B cell (primary cell): ENCODE results near the gene SYT13. TPM values are rescaled to one million over a fixed set of nuclear protein-coding genes. Genes with fewer than 3 reads are reported as not detected.

Source experiments
- ATAC-seq: fragments of 200-7000 bp; cut with Tn5 transposase; one replicate; pipeline ENCODE4 v1.10.0; 2021; ENCODE audit warnings: low read depth, mild to moderate bottlenecking, moderate number of reproducible peaks, moderate library complexity
- CTCF ChIA-PET: fragments of 350-600 bp; sonication (Branson Sonifier 250); formaldehyde crosslinking; loops from one replicate; lab custom pipeline; 2021; ENCODE audit warnings: antibody characterized with exemption, inconsistent platforms; lab: Charles Lee
- POLR2A ChIA-PET: fragments of 350-600 bp; sonication (Branson Sonifier 250); formaldehyde crosslinking; loops from one replicate; lab custom pipeline; 2021; ENCODE audit warnings: antibody characterized with exemption; lab: Charles Lee
- DNase-seq: peaks from one replicate; pipeline ENCODE4 v3.0.0; 2013
- H2AFZ ChIP-seq: 2 replicates; pipeline ENCODE4 v1.6.1; 2012; ENCODE audit warnings: mild to moderate bottlenecking, low read depth, low read length; ENCODE audit not compliant: insufficient read depth, poor library complexity, severe bottlenecking
- H3K27ac ChIP-seq, 2 donors: 1 replicate in 1 of 2; 2 replicates in 1 of 2; pipeline ENCODE4 v1.5.1; 2012 to 2013; ENCODE audit warnings: low read length in 2 of 2, mild to moderate bottlenecking in 2 of 2, moderate library complexity in 1 of 2
- H3K27me3 ChIP-seq, 4 experiments: fragments of 200-600 bp in 1 of 4; sonication (generic) in 1 of 4; replicated peaks in 1 of 4; 1 replicate in 2 of 4; 2 replicates in 2 of 4; pipeline versions ENCODE4 v1.6.1 to v1.7.0; 2013 to 2016; ENCODE audit warnings: low read length in 3 of 4, mild to moderate bottlenecking in 2 of 4, mixed read lengths in 1 of 4, moderate library complexity in 1 of 4; ENCODE audit not compliant: insufficient read depth in 4 of 4, control insufficient read depth in 3 of 4; ENCODE audit errors: control extremely low read depth in 1 of 4
- H3K36me3 ChIP-seq, 2 experiments: replicated peaks in 1 of 2; 1 replicate in 1 of 2; 2 replicates in 1 of 2; pipeline versions ENCODE4 v1.6.1 to v1.7.1; 2013; ENCODE audit warnings: low read length in 1 of 2; ENCODE audit not compliant: insufficient read depth in 2 of 2, control insufficient read depth in 1 of 2; ENCODE audit errors: control extremely low read depth in 1 of 2, extremely low read depth in 1 of 2
- H3K4me1 ChIP-seq, 2 donors: fragments of 200-600 bp in 1 of 2; sonication (generic) in 1 of 2; 1 replicate in 1 of 2; 2 replicates in 1 of 2; pipeline versions ENCODE4 v1.5.1 to v1.6.1; 2013 to 2017; ENCODE audit warnings: low read length in 2 of 2; ENCODE audit not compliant: control insufficient read depth in 2 of 2, insufficient read depth in 2 of 2
- H3K4me2 ChIP-seq: replicated peaks from 2 replicates; pipeline ENCODE3; 2012; ENCODE audit warnings: mild to moderate bottlenecking, low read depth, low read length; ENCODE audit not compliant: poor library complexity, severe bottlenecking
- H3K4me3 ChIP-seq, 5 experiments: fragments of 200-600 bp in 1 of 5; sonication (generic) in 1 of 5; 1 replicate in 3 of 5; 2 replicates in 2 of 5; pipeline versions ENCODE4 v1.5.1 to v1.7.0; 2011 to 2016; ENCODE audit warnings: low read length in 4 of 5, mild to moderate bottlenecking in 4 of 5, low read depth in 2 of 5, control low read depth in 1 of 5, moderate library complexity in 1 of 5; ENCODE audit not compliant: insufficient read depth in 1 of 5; ENCODE audit errors: control extremely low read depth in 1 of 5, extremely low read depth in 1 of 5
- H3K79me2 ChIP-seq: fragments of 200-600 bp; sonication (generic); one replicate; pipeline ENCODE4 v1.6.0; 2016; ENCODE audit warnings: low read length; ENCODE audit not compliant: control insufficient read depth, insufficient read depth
- H3K9ac ChIP-seq: fragments of 200-600 bp; sonication (generic); 2 replicates; pipeline ENCODE4 v1.6.1; 2017; ENCODE audit warnings: mild to moderate bottlenecking, low read length, moderate library complexity
- H3K9me3 ChIP-seq, 3 donors: one replicate each; pipeline versions ENCODE4 v1.6.1 to v1.7.1; 2013; ENCODE audit warnings: low read length in 2 of 3; ENCODE audit not compliant: control insufficient read depth in 2 of 3, insufficient read depth in 1 of 3; ENCODE audit errors: control extremely low read depth in 1 of 3
- H4K20me1 ChIP-seq: 2 replicates; pipeline ENCODE4 v1.6.0; 2012; ENCODE audit warnings: mild to moderate bottlenecking, low read length; ENCODE audit not compliant: insufficient read depth, control insufficient read depth, poor library complexity, severe bottlenecking
- H3K27ac Mint-ChIP-seq: one replicate; pipeline ENCODE4 v1.8.0; 2021; ENCODE audit warnings: mixed read lengths
- H3K27me3 Mint-ChIP-seq: one replicate; pipeline ENCODE4 v1.8.0; 2021; ENCODE audit warnings: mixed read lengths
- H3K4me1 Mint-ChIP-seq: one replicate; pipeline ENCODE4 v1.8.0; 2021; ENCODE audit warnings: mixed read lengths
- H3K4me3 Mint-ChIP-seq: one replicate; pipeline ENCODE4 v1.8.0; 2021; ENCODE audit warnings: mixed read lengths
- H3K9me3 Mint-ChIP-seq: one replicate; pipeline ENCODE4 v1.8.0; 2022; ENCODE audit warnings: mixed read lengths; ENCODE audit not compliant: insufficient read depth
- CTCF ChIP-seq: fragments of 200-600 bp; IDR thresholded peaks from one replicate; pipeline ENCODE4 v1.8.0; 2022; ENCODE audit warnings: antibody characterized with exemption, mild to moderate bottlenecking
- EZH2 ChIP-seq: IDR thresholded peaks from 2 replicates; pipeline ENCODE4 v1.6.1; 2012; ENCODE audit warnings: borderline replicate concordance, low read depth, mild to moderate bottlenecking, moderate library complexity, low read length; ENCODE audit not compliant: insufficient read depth, poor library complexity, severe bottlenecking
- WGBS: methylation state at CpG from one replicate; pipeline ENCODE4 v1.1.5; 2013; ENCODE audit warnings: missing lambda C conversion rate; ENCODE audit not compliant: insufficient coverage; 5-methylcytosine and 5-hydroxymethylcytosine counted together
- intact Hi-C: fragments of 100-400 bp; cut with micrococcal nuclease; formaldehyde crosslinking; loops from one replicate; pipeline ENCODE4 v1.10.0; 2022
- polyA plus RNA-seq: library from polyadenylated mRNA; depleted of rRNA; stranded (reverse); fragments of >200 nt; gene quantifications from 2 replicates; pipeline ENCODE4 v1.2.3, GENCODE V29; 2012
- total RNA-seq, 2 donors: library from RNA; stranded (reverse); fragments of 120-200 nt in 1 of 2; gene quantifications; 1 replicate in 1 of 2; 2 replicates in 1 of 2; pipeline versions ENCODE4 v1.2.3 to v1.2.4, GENCODE V29; 2013 to 2022

Gene SYT13
- total and polyA plus RNA-seq, 2 donors (not counting 1 experiment from before 2014, with no cell fraction given), result not detected

GRCh38 chr11:45232341-45233080 is 53.6 kb downstream of the SYT13 start:
- CTCF ChIA-PET, result interaction anchor here (0.6 to 2.8 kb wide), 7 partner anchors 12 to 1719 kb away, joined by 3 to 14 read pairs (median 4); no protein-coding TSS in a partner anchor
- TF ChIP-seq CTCF (no peak), EZH2 (no peak)
- Histone ChIP-seq H3K36me3 (peaks cover 0 to 2% of the 10 kb centered on the region in 2 experiments), H3K27me3 (peaks cover 0 to 3% (median 0%) of the 10 kb centered on the region in 4 experiments), H4K20me1 (no peaks in the 10 kb centered on the region), H3K27ac (no peak overlapping the region), H3K4me1 (no peaks in the 10 kb centered on the region), H3K9ac (no peak overlapping the region), H3K9me3 (peaks cover 0 to 5% (median 0%) of the 10 kb centered on the region in 3 donors), H3K4me2 (no peak overlapping the region), H3K79me2 (no peaks in the 10 kb centered on the region), H3K4me3 (no peak overlapping the region), H2AFZ (no peak overlapping the region)
- POLR2A ChIA-PET, result interaction anchor here (0.6 kb wide), 1 partner anchor 13 kb away, joined by 3 read pairs; no protein-coding TSS in a partner anchor
- intact Hi-C loops, result no loop called here
- Mint-ChIP-seq H3K27ac (no peak overlapping the region), H3K4me3 (no peak overlapping the region), H3K9me3 (no peaks in the 10 kb centered on the region), H3K27me3 (peaks cover 7% of the 10 kb centered on the region), H3K4me1 (no peaks in the 10 kb centered on the region)
- no peak for DNase-seq
- no peak for ATAC-seq
- WGBS, result 79% methylated on average over 3 of the region's 5 CpGs

GRCh38 chr11:45229401-45230020 is 56.6 kb downstream of the SYT13 start:
- Histone ChIP-seq H2AFZ (no peak overlapping the region), H3K4me2 (no peak overlapping the region), H3K79me2 (no peaks in the 10 kb centered on the region), H3K9me3 (peaks cover 0 to 5% (median 0%) of the 10 kb centered on the region in 3 donors), H3K4me1 (no peaks in the 10 kb centered on the region), H3K9ac (no peak overlapping the region), H3K4me3 (no peak overlapping the region), H4K20me1 (no peaks in the 10 kb centered on the region), H3K27me3 (no peaks in the 10 kb centered on the region), H3K36me3 (peaks cover 0 to 19% of the 10 kb centered on the region in 2 experiments), H3K27ac (no peak overlapping the region)
- no peak for TF ChIP-seq EZH2
- no peak for TF ChIP-seq CTCF
- ATAC-seq (no peak), DNase-seq (no peak)
- Mint-ChIP-seq H3K27me3 (no peaks in the 10 kb centered on the region), H3K4me1 (no peaks in the 10 kb centered on the region), H3K27ac (no peak overlapping the region), H3K9me3 (no peaks in the 10 kb centered on the region), H3K4me3 (no peak overlapping the region)
- CTCF ChIA-PET, result interaction anchor here (1.2 kb wide), 2 partner anchors 8 to 9 kb away, joined by 3 to 4 read pairs; no protein-coding TSS in a partner anchor
- POLR2A ChIA-PET, result no interaction called here
- no CpG with 5 or more reads among the region's 5 CpGs for WGBS
- intact Hi-C loops, result no loop called here
